K562 (cell line): ENCODE results near the gene DKC1. TPM values are rescaled to one million over a fixed set of nuclear protein-coding genes. Genes with fewer than 3 reads are reported as not detected.

Experiments used
- HDGF ChIP-seq: fragments of 450-650 bp; IDR thresholded peaks from 2 replicates; pipeline ENCODE4 v1.6.1; 2016
- NCOA2 ChIP-seq, 2 experiments: fragments of 450-650 bp; IDR thresholded peaks; 2 replicates each; pipeline ENCODE4 v1.6.1; 2018; ENCODE audit warnings: mild to moderate bottlenecking in 2 of 2, moderate library complexity in 1 of 2; ENCODE audit not compliant: partially characterized antibody in 2 of 2
- SAFB2 ChIP-seq: fragments of 200-400 bp; formaldehyde crosslinking; IDR thresholded peaks from 2 replicates; pipeline ENCODE4 v1.6.1; 2018; ENCODE audit warnings: borderline replicate concordance, low read length, low read depth, moderate library complexity; ENCODE audit not compliant: severe bottlenecking
- SMARCB1 ChIP-seq: IDR thresholded peaks from 2 replicates; pipeline ENCODE4 v1.6.1; 2011; ENCODE audit warnings: improper control_type of control experiment, low read depth; ENCODE audit not compliant: insufficient read length
- SMARCE1 ChIP-seq: fragments of 450-650 bp; IDR thresholded peaks from 2 replicates; pipeline ENCODE4 v1.7.1; 2016; ENCODE audit warnings: mild to moderate bottlenecking
- TEAD4 ChIP-seq, 2 experiments: sonication (generic) in 1 of 2; formaldehyde crosslinking in 1 of 2; IDR thresholded peaks; 2 replicates each; pipeline versions ENCODE4 v1.6.1 to v1.8.0; 2012 to 2022; ENCODE audit warnings: borderline replicate concordance in 1 of 2, inconsistent platforms in 1 of 2, low read length in 1 of 2, mild to moderate bottlenecking in 1 of 2, missing genetic modification reagents in 1 of 2
- ZC3H11A ChIP-seq: IDR thresholded peaks from 2 replicates; pipeline ENCODE4 v1.6.1; 2012; ENCODE audit warnings: low read depth, low read length, improper control_type of control experiment
- polyA plus RNA-seq, 8 experiments: library from polyadenylated mRNA; depleted of rRNA in 4 of 8; stranded (reverse) in 5 of 8; unstranded in 3 of 8; fragments of >200 nt; fragmentation: Nextera tagmentation in 2 of 8; fragmentation: Illumina TruSeq in 1 of 8; extraction: Ambion mirVana in 2 of 8; extraction: Trizol in 1 of 8; gene quantifications; 2 replicates each; pipeline versions ENCODE4 v1.2.1 to v1.2.3, GENCODE V29; 2011 to 2014; ENCODE audit warnings: inconsistent platforms in 1 of 8, missing spikeins in 1 of 8
- total RNA-seq, 7 experiments: library from RNA; depleted of rRNA in 6 of 7; stranded (reverse); fragments of >200 nt in 6 of 7; fragmentation: Illumina TruSeq in 2 of 7; extraction: Trizol in 2 of 7; gene quantifications; 2 replicates each; pipeline versions ENCODE4 v1.2.1 to v1.2.3, GENCODE V29; 2011 to 2021; ENCODE audit warnings: low replicate concordance in 1 of 7
- TF ChIP-seq, protein P1 (sequence below), 2 experiments: fragments of 450-650 bp in 1 of 2; sonication (generic) in 1 of 2; formaldehyde crosslinking in 1 of 2; IDR thresholded peaks in 1 of 2; conservative IDR thresholded peaks in 1 of 2; 2 replicates each; pipeline versions ENCODE4 v1.6.1 to v1.8.1; 2016 to 2023; ENCODE audit warnings: mild to moderate bottlenecking in 2 of 2, moderate library complexity in 2 of 2, inconsistent platforms in 1 of 2, missing genetic modification reagents in 1 of 2

The DKC1 gene
- total and polyA plus RNA-seq, 9 of the 15 experiments (the other 6 are each of a cell fraction or from before 2014, with no cell fraction given), result 205 to 313 (median 219) TPM

DNA sequence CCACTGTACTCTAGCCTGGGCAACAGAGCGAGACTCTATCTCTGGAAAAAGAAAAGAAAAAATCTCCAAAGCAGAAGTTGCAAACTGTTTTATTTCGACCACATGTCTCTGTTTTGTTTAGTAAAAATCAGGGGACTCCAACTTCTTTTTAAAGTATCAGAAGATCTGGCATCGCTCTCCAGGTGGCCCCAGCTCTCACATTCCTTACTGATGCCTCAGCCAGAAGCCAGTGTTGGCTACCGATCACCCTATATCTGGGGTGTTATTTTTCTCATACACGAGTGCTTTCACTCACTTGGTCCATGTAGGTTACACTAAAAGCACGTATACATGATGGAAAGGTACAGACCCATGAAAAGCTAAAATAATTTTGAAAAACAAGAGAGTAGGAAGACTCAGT is 34.3 kb downstream of the DKC1 start (continued):
- TF ChIP-seq, protein P1, sequence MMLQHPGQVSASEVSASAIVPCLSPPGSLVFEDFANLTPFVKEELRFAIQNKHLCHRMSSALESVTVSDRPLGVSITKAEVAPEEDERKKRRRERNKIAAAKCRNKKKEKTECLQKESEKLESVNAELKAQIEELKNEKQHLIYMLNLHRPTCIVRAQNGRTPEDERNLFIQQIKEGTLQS (IDR thresholded peaks at IDR 0.05), result peak; percentile 17; the same call in 1 of the 2 replicates
- TF ChIP-seq, protein P1 (CRISPR knock-in tag; conservative IDR thresholded peaks at IDR 0.05), result no peak
- peak; percentile 43 for TF ChIP-seq TEAD4 (IDR thresholded peaks at IDR 0.05; ENCODE audit: low read length)
- TF ChIP-seq TEAD4 (CRISPR knock-in tag; IDR thresholded peaks at IDR 0.05; ENCODE audit: borderline replicate concordance), result no peak
- no peak for TF ChIP-seq ZC3H11A
- TF ChIP-seq SMARCE1, result 0 out of 2 replicates have a peak, but pooled peaks have one; percentile 12
- TF ChIP-seq SMARCB1, result no peak
- no peak for TF ChIP-seq NCOA2 (IDR thresholded peaks at IDR 0.05; ENCODE audit: partially characterized antibody in 2 of 2)
- TF ChIP-seq HDGF, result no peak
- TF ChIP-seq SAFB2, result no peak
